ENCODE measurements around the gene TSPAN9. TPM values are rescaled to one million over a fixed set of nuclear protein-coding genes. Genes with fewer than 3 reads are reported as not detected.

TSPAN9 gene
- polyA plus RNA-seq, 1 donor (not counting 4 experiments of a cell fraction or from before 2014, with no cell fraction given) = 27.5 TPM

- Histone ChIP-seq H3K4me2 (ENCODE audit: control insufficient read depth, extremely low read depth, insufficient read depth, low read depth, low read length) (no peak overlapping the region), H3K9ac (ENCODE audit: control insufficient read depth, extremely low read depth, insufficient read depth, low read length) (no peak overlapping the region), H3K9me3 (ENCODE audit: control insufficient read depth, low read depth, low read length) (no peaks in the 10 kb centered on the region), H4K20me1 (ENCODE audit: control insufficient read depth, extremely low read depth, insufficient read depth, low read length) (no peaks in the 10 kb centered on the region), H3K4me1 (ENCODE audit: control insufficient read depth, extremely low read depth, insufficient read depth, low read length) (peaks cover 33% of the 10 kb centered on the region), H3K27ac (ENCODE audit: control insufficient read depth, insufficient read depth, low read length) (no peak overlapping the region), H3K79me2 (ENCODE audit: control insufficient read depth, insufficient read depth, low read length) (no peaks in the 10 kb centered on the region), H3K4me3 (ENCODE audit: control insufficient read depth in 2 of 3, extremely low read depth in 1 of 3, insufficient read depth in 2 of 3, low read depth in 1 of 3, low read length in 3 of 3) (no peak overlapping the region), H3K27me3 (ENCODE audit: control insufficient read depth, extremely low read depth, insufficient read depth, low read length) (no peaks in the 10 kb centered on the region), H3K36me3 (ENCODE audit: control insufficient read depth in 2 of 2, extremely low read depth in 1 of 2, insufficient read depth in 2 of 2, low read length in 2 of 2) (no peaks in the 10 kb centered on the region), H2AFZ (ENCODE audit: control insufficient read depth, low read length) (no peak overlapping the region), H3K9me1 (ENCODE audit: control insufficient read depth, extremely low read depth, insufficient read depth, low read length) (no peaks in the 10 kb centered on the region)
- dilution Hi-C loops (cut with MboI; ENCODE audit: extremely low pct_ligation_motif_present, low sequenced_read_pairs) = no loop called here
- no peak for DNase-seq (ENCODE audit: low read depth, low spot score)
- TF ChIP-seq CTCF (optimal IDR thresholded peaks at IDR 0.05 in 1 of 3, IDR thresholded peaks at IDR 0.05 in 1 of 3, conservative IDR thresholded peaks at IDR 0.05 in 1 of 3; ENCODE audit: extremely low read depth in 1 of 3, insufficient read depth in 2 of 3, low read length in 3 of 3) (no peak), EZH2 (IDR thresholded peaks at IDR 0.05; ENCODE audit: low read length) (no peak)
- FAIRE-seq = no peak
These were observed 228.9 kb downstream of the TSPAN9 start for GRCh38 chr12:3305904-3306619.

DNA sequence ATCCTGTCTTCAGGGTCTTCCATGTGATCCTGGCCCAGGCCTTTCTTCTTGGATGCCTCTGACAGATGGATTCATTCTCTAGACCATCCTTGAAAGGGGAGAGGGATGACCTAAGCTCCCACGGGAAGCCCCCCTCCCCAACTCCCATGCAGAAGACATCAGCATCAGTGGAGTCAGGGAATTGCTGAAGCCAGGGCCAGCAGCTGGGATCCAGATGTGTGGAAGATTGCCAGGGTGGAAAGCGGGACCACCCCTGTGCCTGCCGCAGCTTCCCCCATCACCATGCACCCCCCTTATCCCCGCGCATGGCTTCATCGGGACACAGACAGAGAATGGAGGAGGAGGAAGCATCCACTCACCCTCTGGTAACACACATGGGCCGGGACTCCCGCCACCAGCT, 230.2 kb downstream of the TSPAN9 start:
- H3K4me1 ChIP-seq (ENCODE audit: control insufficient read depth, extremely low read depth, insufficient read depth, low read length) = peaks cover 43% of the 10 kb centered on the region
- no peak overlapping the region for H2AFZ ChIP-seq (ENCODE audit: control insufficient read depth, low read length)
- H3K9ac ChIP-seq (ENCODE audit: control insufficient read depth, extremely low read depth, insufficient read depth, low read length) = no peak overlapping the region
- dilution Hi-C loops (cut with MboI; ENCODE audit: extremely low pct_ligation_motif_present, low sequenced_read_pairs) = no loop called here
- H3K4me2 ChIP-seq (ENCODE audit: control insufficient read depth, extremely low read depth, insufficient read depth, low read depth, low read length) = no peak overlapping the region
- FAIRE-seq (no peak), DNase-seq (ENCODE audit: low read depth, low spot score) (no peak)
- TF ChIP-seq EZH2 (IDR thresholded peaks at IDR 0.05; ENCODE audit: low read length) = no peak
- TF ChIP-seq CTCF (optimal IDR thresholded peaks at IDR 0.05 in 1 of 3, IDR thresholded peaks at IDR 0.05 in 1 of 3, conservative IDR thresholded peaks at IDR 0.05 in 1 of 3; ENCODE audit: extremely low read depth in 1 of 3, insufficient read depth in 2 of 3, low read length in 3 of 3) = no peak
- H3K79me2 ChIP-seq (ENCODE audit: control insufficient read depth, insufficient read depth, low read length) = no peaks in the 10 kb centered on the region
- no peaks in the 10 kb centered on the region for H4K20me1 ChIP-seq (ENCODE audit: control insufficient read depth, extremely low read depth, insufficient read depth, low read length)
- no peak overlapping the region for H3K4me3 ChIP-seq (ENCODE audit: control insufficient read depth in 2 of 3, extremely low read depth in 1 of 3, insufficient read depth in 2 of 3, low read depth in 1 of 3, low read length in 3 of 3)
- no peaks in the 10 kb centered on the region for H3K9me3 ChIP-seq (ENCODE audit: control insufficient read depth, low read depth, low read length)
- no peaks in the 10 kb centered on the region for H3K9me1 ChIP-seq (ENCODE audit: control insufficient read depth, extremely low read depth, insufficient read depth, low read length)
- H3K27me3 ChIP-seq (ENCODE audit: control insufficient read depth, extremely low read depth, insufficient read depth, low read length) = no peaks in the 10 kb centered on the region
- no peak overlapping the region for H3K27ac ChIP-seq (ENCODE audit: control insufficient read depth, insufficient read depth, low read length)
- H3K36me3 ChIP-seq (ENCODE audit: control insufficient read depth in 2 of 2, extremely low read depth in 1 of 2, insufficient read depth in 2 of 2, low read length in 2 of 2) = no peaks in the 10 kb centered on the region
